GM19351 (cell line): Measurements from ENCODE around the gene UGCG.
"Not testable (repeated sequence)": the region's sequence is repeated elsewhere in the genome, so short reads cannot be mapped to it uniquely, and the experiment has no call there.

Experiments used
- ATAC-seq: cut with Tn5 transposase; IDR thresholded peaks from one replicate; pipeline ENCODE4 v1.9.1; 2021; ENCODE audit warnings: mild to moderate bottlenecking, moderate library complexity; ENCODE audit not compliant: unreplicated experiment

UGCG gene

GRCh38 chr9:111895996-111896941, at the start of gene UGCG:
UGCG (plus strand) TSS chr9:111896814; CDS start chr9:111897216, 402 bp downstream.
- peak; percentile 79 for ATAC-seq

- ATAC-seq: no peak
Measured at GRCh38 chr9:111851553-111851952, 45.1 kb upstream of the UGCG start.

- ATAC-seq: no peak
Measured at GRCh38 chr9:111852291-111852690, 44.3 kb upstream of the UGCG start.

GRCh38 chr9:111853450-111853827, 43.2 kb upstream of the UGCG start:
- ATAC-seq: no peak

- no peak for ATAC-seq
Measured at GRCh38 chr9:111854799-111855198, 41.8 kb upstream of the UGCG start.

- ATAC-seq: no peak
Measured at GRCh38 chr9:111857555-111858211, 38.9 kb upstream of the UGCG start.

GRCh38 chr9:111860443-111860842, 36.2 kb upstream of the UGCG start:
- ATAC-seq: no peak

GRCh38 chr9:111863636-111864035, 33.0 kb upstream of the UGCG start:
- no peak for ATAC-seq

- no peak for ATAC-seq
Measured at GRCh38 chr9:111866976-111867375, 29.6 kb upstream of the UGCG start.

- no peak for ATAC-seq
Measured at GRCh38 chr9:111868475-111868874, 28.1 kb upstream of the UGCG start.

- peak; percentile 86 for ATAC-seq
Measured at GRCh38 chr9:111870774-111871498, 25.7 kb upstream of the UGCG start.

- ATAC-seq: no peak
Measured at GRCh38 chr9:111871499-111871855, 25.1 kb upstream of the UGCG start.

- no peak for ATAC-seq
Measured at GRCh38 chr9:111872886-111873285, 23.7 kb upstream of the UGCG start.

GRCh38 chr9:111873901-111874300, 22.7 kb upstream of the UGCG start:
- ATAC-seq: no peak

- ATAC-seq: no peak
Measured at GRCh38 chr9:111874500-111874899, 22.1 kb upstream of the UGCG start.

GRCh38 chr9:111875291-111875690, 21.3 kb upstream of the UGCG start:
- ATAC-seq: not testable (repeated sequence)

- not testable (repeated sequence) for ATAC-seq
Measured at GRCh38 chr9:111875691-111876090, 20.9 kb upstream of the UGCG start.

GRCh38 chr9:111876179-111876578, 20.4 kb upstream of the UGCG start:
- no peak for ATAC-seq

- ATAC-seq: no peak
Measured at GRCh38 chr9:111877420-111877819, 19.2 kb upstream of the UGCG start.

- no peak for ATAC-seq
Measured at GRCh38 chr9:111878946-111879345, 17.7 kb upstream of the UGCG start.

GRCh38 chr9:111886983-111887718, 9.5 kb upstream of the UGCG start:
- ATAC-seq: peak; percentile 58
